ENCODE data around the gene NMS.
A peak's percentile ranks its signal among the peaks of the same experiment; 100 is the strongest.
"Not testable (repeated sequence)": the region's sequence is repeated elsewhere in the genome, so short reads cannot be mapped to it uniquely, and the experiment has no call there.

Gene NMS

GRCh38 chr2:100451734-100452133, 18.5 kb upstream of the NMS start:
- TF ChIP-seq, protein P1, sequence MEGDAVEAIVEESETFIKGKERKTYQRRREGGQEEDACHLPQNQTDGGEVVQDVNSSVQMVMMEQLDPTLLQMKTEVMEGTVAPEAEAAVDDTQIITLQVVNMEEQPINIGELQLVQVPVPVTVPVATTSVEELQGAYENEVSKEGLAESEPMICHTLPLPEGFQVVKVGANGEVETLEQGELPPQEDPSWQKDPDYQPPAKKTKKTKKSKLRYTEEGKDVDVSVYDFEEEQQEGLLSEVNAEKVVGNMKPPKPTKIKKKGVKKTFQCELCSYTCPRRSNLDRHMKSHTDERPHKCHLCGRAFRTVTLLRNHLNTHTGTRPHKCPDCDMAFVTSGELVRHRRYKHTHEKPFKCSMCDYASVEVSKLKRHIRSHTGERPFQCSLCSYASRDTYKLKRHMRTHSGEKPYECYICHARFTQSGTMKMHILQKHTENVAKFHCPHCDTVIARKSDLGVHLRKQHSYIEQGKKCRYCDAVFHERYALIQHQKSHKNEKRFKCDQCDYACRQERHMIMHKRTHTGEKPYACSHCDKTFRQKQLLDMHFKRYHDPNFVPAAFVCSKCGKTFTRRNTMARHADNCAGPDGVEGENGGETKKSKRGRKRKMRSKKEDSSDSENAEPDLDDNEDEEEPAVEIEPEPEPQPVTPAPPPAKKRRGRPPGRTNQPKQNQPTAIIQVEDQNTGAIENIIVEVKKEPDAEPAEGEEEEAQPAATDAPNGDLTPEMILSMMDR (IDR thresholded peaks at IDR 0.05; ENCODE audit: low read depth, low read length) = no peak
- no peak for DNase-seq (ENCODE audit: low read depth in 2 of 2)

GRCh38 chr2:100453853-100454252, 16.4 kb upstream of the NMS start:
- no peak for DNase-seq (ENCODE audit: low read depth in 2 of 2)
- H3K4me3 ChIP-seq (replicated peaks in 1 of 2; ENCODE audit: low read depth in 2 of 2, low read length in 2 of 2) = no peak overlapping the region
- TF ChIP-seq, protein P1 (IDR thresholded peaks at IDR 0.05; ENCODE audit: low read depth, low read length) = no peak

More at GRCh38 chr2:100451734-100452133, 18.5 kb upstream of the NMS start:
- H3K4me3 ChIP-seq (replicated peaks in 1 of 2; ENCODE audit: low read depth in 2 of 2, low read length in 2 of 2) = no peak overlapping the region

- peak in 1 of 2 donors; percentile 6 for DNase-seq (ENCODE audit: low read depth in 2 of 2)
- H3K4me3 ChIP-seq (replicated peaks in 1 of 2; ENCODE audit: low read depth in 2 of 2, low read length in 2 of 2) = not testable (repeated sequence)
Measured at GRCh38 chr2:100456357-100456756, 13.9 kb upstream of the NMS start.

- DNase-seq (ENCODE audit: low read depth in 2 of 2) = no peak
- TF ChIP-seq, protein P1 (IDR thresholded peaks at IDR 0.05; ENCODE audit: low read depth, low read length) = no peak
- no peak overlapping the region for H3K4me3 ChIP-seq (replicated peaks in 1 of 2; ENCODE audit: low read depth in 2 of 2, low read length in 2 of 2)
Measured at GRCh38 chr2:100460904-100461530, 9.3 kb upstream of the NMS start.

- TF ChIP-seq, protein P1 (IDR thresholded peaks at IDR 0.05; ENCODE audit: low read depth, low read length) = no peak
- no peak overlapping the region for H3K4me3 ChIP-seq (replicated peaks in 1 of 2; ENCODE audit: low read depth in 2 of 2, low read length in 2 of 2)
- DNase-seq (ENCODE audit: low read depth in 2 of 2) = peak; percentile 9 to 12
Measured at GRCh38 chr2:100470898-100471514, 724 bp downstream of the NMS start.

DNA sequence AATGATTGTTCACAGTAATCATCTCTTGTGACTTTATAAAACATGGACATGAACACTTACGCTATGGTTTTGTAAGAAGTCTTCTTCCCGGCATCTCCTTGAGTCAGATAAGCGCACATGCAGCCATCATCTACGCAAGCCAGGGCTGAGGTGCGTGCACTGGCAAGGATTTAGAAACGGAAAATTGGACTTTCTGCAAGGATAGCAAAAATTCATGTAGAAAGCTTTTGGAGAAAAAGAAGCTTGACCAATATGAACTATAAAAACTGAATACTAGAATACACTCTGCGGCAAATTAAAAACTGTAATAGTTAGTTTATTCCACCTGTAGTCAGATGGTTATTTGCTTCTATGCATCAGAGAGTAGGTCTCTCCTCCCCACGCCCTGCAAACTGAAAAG, 6.3 kb downstream of the NMS start:
- TF ChIP-seq, protein P1 (IDR thresholded peaks at IDR 0.05; ENCODE audit: low read depth, low read length) = no peak
- DNase-seq (ENCODE audit: low read depth in 2 of 2) = no peak
- no peak overlapping the region for H3K4me3 ChIP-seq (replicated peaks in 1 of 2; ENCODE audit: low read depth in 2 of 2, low read length in 2 of 2)

DNA sequence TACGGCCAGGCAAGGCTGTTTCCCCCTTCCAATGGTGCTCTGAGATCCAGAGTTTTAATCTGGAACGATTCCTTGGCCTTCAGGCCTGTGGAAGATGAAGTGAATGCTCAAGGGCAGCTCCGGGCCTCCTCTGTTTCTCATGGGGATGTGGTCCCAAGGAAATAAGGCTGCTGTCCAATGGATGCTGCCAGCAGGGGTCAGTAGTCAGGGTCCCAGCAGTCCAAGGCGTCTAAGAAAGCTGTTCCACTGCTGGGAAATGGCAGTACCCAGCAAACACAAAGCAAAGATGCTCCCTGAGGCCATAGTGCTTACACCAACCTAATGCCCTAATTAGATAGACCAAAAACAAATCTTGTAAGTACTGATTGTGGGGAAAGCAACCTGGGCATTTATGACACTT, 12.5 kb downstream of the NMS start:
- H3K4me3 ChIP-seq (replicated peaks in 1 of 2; ENCODE audit: low read depth in 2 of 2, low read length in 2 of 2) = no peak overlapping the region
- peak in 1 of 2 donors; percentile 11 for DNase-seq (ENCODE audit: low read depth in 2 of 2)
- TF ChIP-seq, protein P1 (IDR thresholded peaks at IDR 0.05; ENCODE audit: low read depth, low read length) = peak; percentile 8
